Activated CD4-positive, alpha-beta T cell treated with anti-CD3 and anti-CD28 coated beads, Interleukin-2, amount 50 U/mL, for 1 hour (primary cell): Measurements from ENCODE around the gene MYMK.
A peak's percentile ranks its signal among the peaks of the same experiment; 100 is the strongest.

Experiments used
- DNase-seq: peaks from one replicate; pipeline ENCODE4 v3.0.0-alpha.2; 2020

Gene MYMK

DNA sequence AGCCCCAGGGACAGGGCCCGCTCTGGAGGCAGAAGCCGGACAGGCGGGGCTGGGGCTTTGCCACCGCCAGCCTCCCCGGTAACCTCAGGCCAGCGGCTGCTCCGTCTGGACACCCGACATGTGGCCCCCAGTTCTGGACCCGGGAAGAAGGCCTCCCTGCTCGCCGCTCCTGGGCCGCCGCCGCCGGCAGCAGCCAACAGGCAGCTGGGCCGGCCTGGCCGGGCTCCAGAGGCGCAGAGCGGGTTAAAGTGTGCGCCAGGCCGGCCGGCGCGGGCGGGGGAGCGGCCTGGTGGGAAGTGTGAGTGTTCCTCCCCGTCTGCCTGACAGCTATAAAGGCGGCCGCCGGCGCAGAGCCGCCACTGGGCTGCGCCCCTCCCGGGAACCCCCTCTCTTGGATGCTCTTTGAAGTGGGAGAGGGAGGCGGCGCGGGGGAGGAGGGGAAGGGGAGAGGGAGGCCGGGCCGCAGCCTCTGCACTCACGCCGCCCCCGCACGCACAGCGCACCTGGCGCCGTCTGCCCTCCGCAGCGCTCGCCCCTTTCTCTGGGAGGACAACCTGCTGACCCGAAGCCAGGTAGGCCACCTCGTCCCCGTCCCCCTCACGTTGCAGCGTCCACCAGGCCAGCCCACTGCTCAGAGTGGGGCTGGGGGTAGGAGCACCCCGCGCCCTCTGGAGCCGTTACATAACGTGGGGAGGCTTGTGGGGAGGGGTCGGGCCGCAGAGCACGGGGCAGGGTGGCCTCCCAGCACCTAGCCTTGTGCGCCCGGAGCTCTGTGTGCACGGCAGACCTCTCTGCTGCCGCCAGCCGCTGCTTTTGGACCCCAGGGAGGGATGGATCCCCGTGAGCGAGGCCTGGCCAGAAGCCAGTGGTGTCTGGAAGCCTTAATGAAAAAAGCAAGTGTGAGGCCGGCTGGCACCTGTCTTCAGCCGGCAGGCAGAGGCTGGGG, 9.9 kb upstream of the MYMK start, which contains the start of gene ADAMTSL2:
ADAMTSL2 (plus strand) TSS at position 359 of the 946 bp plus-strand sequence. CDS start 2,009 bp downstream, outside the sequence.
- peak; percentile 59 for DNase-seq

DNA sequence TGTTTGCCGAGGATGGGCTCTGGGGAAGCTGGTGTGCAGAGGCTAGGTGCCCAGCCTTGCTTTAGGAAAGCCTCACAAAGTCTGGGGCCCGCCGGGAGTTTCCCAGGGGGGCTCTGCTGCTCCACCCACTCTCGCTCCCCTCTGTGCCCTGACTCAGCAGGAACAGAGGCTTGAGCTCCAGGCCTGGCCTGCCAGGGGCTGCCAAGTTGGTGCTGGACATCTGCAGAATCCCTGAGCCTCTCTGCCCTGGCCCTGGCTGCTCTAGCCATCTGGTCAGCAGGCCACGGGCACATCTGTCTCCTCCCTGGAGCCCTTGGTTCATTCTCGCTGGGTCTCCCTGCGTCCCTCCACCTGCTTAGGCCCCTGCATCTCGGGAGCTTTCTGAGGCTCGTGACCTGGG, 9.1 kb upstream of the MYMK start:
- no peak for DNase-seq

DNA sequence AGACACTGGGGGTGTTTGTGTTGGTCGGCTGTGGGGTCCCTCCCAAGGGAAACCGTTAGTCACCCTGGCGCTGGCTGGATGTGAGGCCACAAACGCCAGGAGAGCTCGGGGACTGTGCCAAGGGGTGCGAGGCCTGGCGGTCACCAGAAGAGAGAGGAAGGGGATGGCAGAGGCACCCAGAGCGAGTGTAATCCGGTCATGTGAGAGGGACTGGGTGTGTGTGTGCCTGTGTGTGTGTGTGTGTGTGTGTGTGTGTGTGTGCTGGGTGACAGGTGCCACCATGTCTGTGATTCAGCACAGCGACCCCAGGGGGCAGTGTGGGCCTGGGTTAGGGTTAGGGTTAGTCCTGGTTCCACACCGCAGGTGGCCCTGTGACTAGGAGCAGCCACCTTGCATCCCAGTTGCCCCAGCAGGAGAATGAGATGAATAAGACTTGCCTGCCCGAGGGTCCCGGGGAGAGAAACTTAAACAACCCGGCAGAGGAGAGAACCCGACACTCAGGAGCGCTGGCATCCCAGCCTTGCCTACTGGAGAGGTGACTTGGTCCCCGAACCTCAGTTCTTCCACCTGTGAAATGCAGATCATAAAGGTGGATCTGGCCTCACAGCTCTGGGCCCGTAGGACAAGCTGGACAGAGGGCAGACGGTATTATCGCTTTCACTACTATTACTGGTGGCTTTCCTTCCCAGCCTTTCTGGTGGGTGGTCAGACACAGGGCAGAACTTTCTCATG, 8.3 kb upstream of the MYMK start:
- DNase-seq, result peak; percentile 70

- no peak for DNase-seq
Observed at GRCh38 chr9:133531293-133531692, 6.5 kb upstream of the MYMK start.

DNA sequence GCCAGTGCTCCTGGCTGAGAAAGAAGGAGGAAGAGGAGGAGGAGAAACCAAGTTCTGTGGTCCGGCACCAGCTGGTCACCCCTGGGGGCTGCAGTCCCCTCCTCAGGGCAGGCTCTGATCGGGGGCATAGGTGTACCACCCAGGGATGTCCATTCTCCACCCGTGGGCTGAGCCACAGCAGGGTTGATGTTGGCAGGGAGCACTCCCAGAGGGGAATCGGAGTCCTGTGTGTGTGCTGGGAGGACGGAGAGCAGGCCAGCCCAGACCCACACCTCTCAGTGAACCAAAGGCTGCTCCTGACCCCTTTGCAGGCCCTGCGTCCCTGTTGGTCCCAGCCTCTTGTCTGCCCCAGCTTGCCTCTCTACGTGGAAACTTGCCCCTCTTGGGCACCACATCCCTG, 5.1 kb upstream of the MYMK start:
- no peak for DNase-seq

GRCh38 chr9:133529457-133529856, 4.7 kb upstream of the MYMK start:
- DNase-seq, result no peak

DNA sequence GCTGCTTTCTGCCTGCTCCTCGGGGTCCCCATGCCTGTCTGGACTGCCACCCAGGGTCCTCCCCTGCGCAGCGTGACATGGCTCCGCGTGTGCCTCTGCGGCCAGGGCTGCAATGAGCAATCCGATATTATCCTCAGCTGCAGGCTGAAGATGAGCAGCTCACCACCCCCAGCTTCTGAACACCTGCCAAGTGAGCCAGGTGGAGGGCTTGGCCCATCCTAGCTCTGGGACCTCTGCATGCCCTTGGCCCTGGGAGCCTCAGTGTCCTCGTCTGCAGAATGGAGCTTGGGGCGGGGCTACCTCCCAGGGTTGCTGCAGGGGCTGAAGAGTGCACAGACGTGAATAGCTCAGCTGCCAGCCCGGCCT, 4.1 kb upstream of the MYMK start:
- no peak for DNase-seq

DNA sequence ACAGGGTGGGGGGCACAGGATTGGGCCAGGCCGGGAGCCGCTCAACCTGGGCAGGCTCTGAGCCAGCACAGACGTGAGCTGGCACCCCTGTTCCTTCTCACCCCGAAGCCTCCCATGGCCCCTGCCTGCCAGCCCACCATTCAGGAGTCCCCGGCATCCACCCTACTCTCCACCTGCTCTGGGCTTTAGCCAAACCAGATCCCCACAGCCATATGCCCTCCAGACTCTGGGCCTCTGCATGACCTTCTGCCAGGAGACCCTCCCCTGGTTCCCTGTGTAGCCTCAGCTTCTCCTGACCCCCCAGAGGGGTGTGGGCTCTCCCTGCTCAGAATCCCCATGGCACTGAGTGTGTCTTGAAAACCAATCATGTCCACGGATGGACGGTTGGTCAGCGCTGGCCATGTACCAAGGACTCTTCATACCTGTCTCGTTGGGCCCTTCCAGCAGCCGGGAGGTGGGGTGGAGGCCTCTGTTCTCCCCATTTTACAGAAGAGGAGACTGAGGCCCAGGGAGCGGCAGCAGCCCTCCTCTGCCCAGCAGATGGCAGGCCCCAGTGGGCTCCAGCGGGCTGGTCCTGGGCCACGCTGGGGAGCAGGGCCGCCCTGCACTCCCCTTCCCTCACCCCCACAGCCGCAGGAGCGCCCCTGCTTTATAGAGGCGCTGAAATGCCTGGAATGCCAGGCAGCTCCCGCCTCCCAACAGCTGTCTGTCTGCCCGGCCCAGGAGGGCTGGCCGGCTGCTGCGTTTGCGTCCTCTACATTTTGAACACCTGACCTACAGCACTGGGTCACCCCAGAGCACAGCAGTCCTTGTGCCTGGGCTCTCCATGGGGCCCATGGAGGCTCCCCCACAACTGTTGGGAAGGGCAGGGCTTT, 3.5 kb upstream of the MYMK start:
- DNase-seq, result no peak

GRCh38 chr9:133527444-133527920, 2.7 kb upstream of the MYMK start:
- no peak for DNase-seq

DNA sequence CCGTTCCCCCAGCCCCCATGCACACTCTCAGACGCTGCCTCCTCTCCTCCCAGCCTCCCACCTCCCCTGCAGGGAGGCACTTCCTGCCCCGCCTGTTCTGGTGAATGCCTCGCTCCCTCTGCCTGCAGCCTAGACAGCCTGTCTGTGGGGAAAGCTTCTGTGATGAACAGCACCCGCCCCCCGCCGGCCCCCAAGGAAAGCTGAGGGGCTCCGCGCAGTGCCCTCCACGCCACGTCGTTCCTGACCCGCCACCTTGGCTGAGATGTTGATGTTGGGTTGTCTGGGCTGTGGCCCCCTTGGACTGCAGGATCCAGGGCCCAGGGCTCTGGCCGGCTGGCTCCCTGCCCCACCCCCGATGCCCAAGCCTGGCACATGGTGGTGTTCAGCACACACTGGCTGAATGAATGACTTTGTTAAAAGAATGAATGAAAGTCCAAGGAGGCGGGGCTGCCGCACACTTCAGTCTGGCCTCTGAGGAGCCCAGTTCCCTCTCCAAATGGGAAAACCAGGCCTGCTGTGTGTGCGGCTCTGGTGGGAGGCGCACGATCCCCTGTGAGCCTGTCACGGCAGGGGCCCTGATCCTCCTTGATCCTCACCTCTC, 2.1 kb upstream of the MYMK start:
- no peak for DNase-seq

GRCh38 chr9:133525677-133526076, 918 bp upstream of the MYMK start:
- DNase-seq, result no peak

- DNase-seq, result no peak
Observed at GRCh38 chr9:133524146-133524545, 613 bp downstream of the MYMK start.

GRCh38 chr9:133523106-133523505, 1.7 kb downstream of the MYMK start:
- DNase-seq, result no peak

DNA sequence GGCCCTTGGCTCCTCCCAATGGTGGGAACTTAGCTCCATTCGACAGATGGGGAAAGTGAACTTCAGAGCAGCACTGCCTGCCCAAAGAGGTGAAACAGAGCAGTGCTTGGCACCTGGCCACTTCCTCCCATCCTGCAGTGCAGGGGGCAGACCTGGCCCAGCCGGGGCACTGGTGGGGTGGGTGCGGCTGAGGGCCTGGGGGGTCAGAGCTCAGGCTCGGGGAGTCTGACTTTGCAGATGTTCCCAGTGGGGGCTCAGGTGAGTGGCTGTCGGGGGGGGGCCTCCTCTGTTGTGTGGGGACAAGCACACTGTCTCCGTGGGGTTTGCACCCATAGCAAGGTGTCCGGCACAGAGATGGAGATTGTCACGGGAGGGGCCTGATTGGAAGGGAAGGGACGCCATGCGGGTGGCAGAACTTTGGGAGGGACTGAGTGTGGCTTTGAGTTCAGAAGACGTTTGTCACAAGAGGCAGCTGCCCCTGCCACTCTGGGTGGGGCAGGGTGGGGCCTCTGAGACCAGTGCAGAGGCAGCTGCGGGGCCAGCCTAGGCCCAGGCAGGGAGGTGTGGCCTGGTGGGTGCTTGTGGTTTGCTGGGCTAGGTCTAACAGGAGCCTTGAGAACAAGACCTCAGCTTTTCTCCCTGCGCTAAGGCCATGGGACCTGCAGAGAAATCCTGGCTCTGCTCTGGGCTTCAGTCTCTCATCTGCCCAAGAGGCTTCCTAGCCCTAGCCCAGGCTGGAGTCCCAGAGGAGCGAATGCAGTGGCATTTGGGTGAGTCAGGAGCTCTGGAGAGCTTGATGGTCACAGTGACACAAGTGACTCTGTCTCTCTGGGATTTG, 2.5 kb downstream of the MYMK start:
- DNase-seq, result no peak

GRCh38 chr9:133521122-133522072, 3.4 kb downstream of the MYMK start:
- no peak for DNase-seq

GRCh38 chr9:133520121-133520835, 4.5 kb downstream of the MYMK start:
- no peak for DNase-seq

- DNase-seq, result no peak
Observed at GRCh38 chr9:133519693-133520092, 5.1 kb downstream of the MYMK start.

DNA sequence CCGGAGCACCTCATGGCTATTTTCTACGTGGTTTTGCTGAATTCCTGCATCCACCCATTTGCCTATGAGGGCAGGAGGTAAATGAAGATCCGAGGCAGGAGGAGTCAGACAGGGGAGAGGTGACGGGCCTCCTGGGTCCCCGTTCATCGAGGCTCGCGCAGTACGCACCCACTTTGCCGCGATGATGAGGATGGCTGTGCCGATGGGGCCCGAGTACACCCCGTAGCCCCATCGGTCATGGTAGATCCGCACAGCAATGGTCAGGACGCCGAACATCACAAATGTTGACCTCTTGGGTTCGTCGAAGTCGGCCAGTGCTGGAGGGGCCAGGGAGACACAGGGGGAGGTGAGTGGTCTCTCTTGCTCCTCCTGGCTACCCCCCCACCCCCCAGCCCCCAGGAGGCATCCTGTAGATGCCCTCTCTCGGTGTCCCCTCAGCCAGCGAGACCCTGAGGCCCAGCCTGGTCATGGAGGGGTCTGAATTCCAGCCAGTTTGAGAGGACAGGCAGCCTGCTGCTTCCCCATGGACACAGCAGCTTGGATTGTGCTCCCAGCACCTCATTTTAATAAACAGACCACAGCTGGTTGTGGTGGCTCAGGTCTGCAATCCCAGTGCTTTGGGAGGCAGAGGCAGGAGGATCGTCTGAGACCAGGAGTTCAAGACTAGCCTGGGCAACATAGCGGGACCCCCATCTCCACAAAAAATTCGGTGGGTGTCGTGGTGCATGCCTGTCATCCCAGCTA, 5.9 kb downstream of the MYMK start:
- no peak for DNase-seq

- DNase-seq, result no peak
Observed at GRCh38 chr9:133518200-133518599, 6.6 kb downstream of the MYMK start.
